Adrenal gland (tissue), 12 donors: Measurements from ENCODE around the gene JARID2. TPM values are rescaled to one million over a fixed set of nuclear protein-coding genes. Genes with fewer than 3 reads are reported as not detected.

Source experiments
- DNase-seq, 7 donors: peaks; one replicate each; pipeline ENCODE4 v3.0.0-alpha.2; 2019 to 2020
- H3K27ac ChIP-seq, 5 donors: fragments of 200-600 bp; sonication (generic) in 4 of 5; 1 replicate in 3 of 5; 2 replicates in 2 of 5; pipeline versions ENCODE4 v1.5.1 to v1.8.0; 2016 to 2020; ENCODE audit warnings: mild to moderate bottlenecking in 1 of 5
- H3K27me3 ChIP-seq: fragments of 200-600 bp; 2 replicates; pipeline ENCODE4 v1.8.0; 2021
- H3K36me3 ChIP-seq, 2 donors: fragments of 200-600 bp; replicated peaks in 1 of 2; 1 replicate in 1 of 2; 2 replicates in 1 of 2; pipeline versions ENCODE4 v1.5.1 to v1.8.0; 2018 to 2022
- H3K4me1 ChIP-seq, 2 donors: fragments of 200-600 bp; replicated peaks in 1 of 2; 1 replicate in 1 of 2; 2 replicates in 1 of 2; pipeline versions ENCODE4 v1.5.1 to v1.8.0; 2018 to 2021
- H3K4me3 ChIP-seq, 4 donors: fragments of 200-600 bp; sonication (generic) in 3 of 4; one replicate each; pipeline ENCODE4 v1.5.1; 2016 to 2018
- H3K9me3 ChIP-seq, 3 donors: fragments of 200-600 bp; sonication (generic) in 1 of 3; replicated peaks in 1 of 3; 1 replicate in 2 of 3; 2 replicates in 1 of 3; pipeline versions ENCODE4 v1.5.1 to v1.8.0; 2016 to 2021
- CTCF ChIP-seq, 6 experiments: fragments of 450-650 bp in 4 of 6; fragments of 200-600 bp in 2 of 6; sonication (generic) in 1 of 6; IDR thresholded peaks; 1 replicate in 5 of 6; 2 replicates in 1 of 6; pipeline versions ENCODE4 v1.5.1 to v1.8.0; 2016 to 2021; ENCODE audit warnings: antibody characterized with exemption in 6 of 6, mild to moderate bottlenecking in 2 of 6, moderate library complexity in 1 of 6
- POLR2A ChIP-seq, 2 donors: fragments of 450-650 bp; IDR thresholded peaks; one replicate each; pipeline ENCODE4 v1.6.1; 2017; ENCODE audit warnings: antibody characterized with exemption in 2 of 2, mild to moderate bottlenecking in 2 of 2, moderate library complexity in 1 of 2
- WGBS, 4 donors: extraction: QIAGEN DNeasy Blood & Tissue Kit in 2 of 4; methylation state at CpG; one replicate each; pipeline versions ENCODE4 v1.1.5 to v1.1.7; 2013 to 2017; 5-methylcytosine and 5-hydroxymethylcytosine counted together
- intact Hi-C, 2 donors: fragments of 100-400 bp; cut with DNase I; formaldehyde crosslinking; loops; one replicate each; pipeline versions ENCODE4 v1.14.1 to v1.15.0; 2022 to 2023
- polyA plus RNA-seq, 3 donors: library from polyadenylated mRNA; stranded (reverse); fragments of 200-250 nt in 2 of 3; fragments of 350-450 nt in 1 of 3; fragmentation: Illumina TruSeq in 1 of 3; extraction: RNeasy Lipid Tissue Mini Kit (QIAGEN cat#74804) in 1 of 3; gene quantifications; one replicate each; pipeline ENCODE4 v1.2.3, GENCODE V29; 2013 to 2014
- total RNA-seq, 9 donors: library from RNA; depleted of rRNA in 4 of 9; stranded (reverse); fragments of >200 nt in 4 of 9; fragments of 120-200 nt in 1 of 9; fragmentation: NEBNext Ultra II Directional in 1 of 9; extraction: Animal tissue kit (Norgen Biotek cat#: 25700) in 1 of 9; gene quantifications; one replicate each; pipeline versions ENCODE4 v1.1.0 to v1.2.4, GENCODE V29; 2013 to 2023
- donor health status: healthy with polysubstance abuse.
- donor health status: Bipolar disorder and iron deficiency.
- donor health status: DM: yes; HTN: yes; CAD: no.
- donor health status: DM: no; HTN: no; CAD: no.
- donor health status: DM: no; HTN: no; CAD: no.
- donor health status: DM: yes; HTN: yes; CAD: no.

The JARID2 gene
- total and polyA plus RNA-seq, 12 donors: 3.0 to 13.6 (median 8.2) TPM

- no peak for TF ChIP-seq CTCF (IDR thresholded peaks at IDR 0.05)
- WGBS, 4 donors: 63 to 75% (median 67%) methylated on average over 5 of the region's 5 CpGs
- peaks cover 0 to 37% of the 10 kb centered on the region in 2 donors for H3K4me1 ChIP-seq
Observed at GRCh38 chr6:15427331-15428070, 181.6 kb downstream of the JARID2 start.

GRCh38 chr6:15429141-15430110 is 183.6 kb downstream of the JARID2 start:
- Histone ChIP-seq H3K27me3 (no peaks in the 10 kb centered on the region), H3K27ac (peak overlapping the region in 1 of 5 donors; percentile 19), H3K36me3 (no peaks in the 10 kb centered on the region), H3K9me3 (no peaks in the 10 kb centered on the region), H3K4me3 (no peak overlapping the region), H3K4me1 (peaks cover 0 to 43% of the 10 kb centered on the region in 2 donors)
- WGBS, 4 donors: 72 to 85% (median 82%) methylated on average over 11 to 12 of the region's 12 CpGs
- TF ChIP-seq CTCF (IDR thresholded peaks at IDR 0.05) (no peak), POLR2A (IDR thresholded peaks at IDR 0.05) (no peak)
- intact Hi-C loops: loop anchor here in 1 of 2 donors (10.0 kb wide), 1 partner anchor 115 kb away; no protein-coding TSS in a partner anchor
- DNase-seq: no peak

More at GRCh38 chr6:15427331-15428070, 181.6 kb downstream of the JARID2 start:
- no peak overlapping the region for H3K27ac ChIP-seq
- no peak overlapping the region for H3K4me3 ChIP-seq
- intact Hi-C loops: no loop called here
- DNase-seq: no peak
- H3K36me3 ChIP-seq: no peaks in the 10 kb centered on the region
- H3K27me3 ChIP-seq: no peaks in the 10 kb centered on the region
- no peaks in the 10 kb centered on the region for H3K9me3 ChIP-seq

- no peak for DNase-seq
- no peak for TF ChIP-seq POLR2A (IDR thresholded peaks at IDR 0.05)
- TF ChIP-seq CTCF (IDR thresholded peaks at IDR 0.05): no peak
- Histone ChIP-seq H3K36me3 (no peaks in the 10 kb centered on the region), H3K27ac (no peak overlapping the region), H3K4me1 (peaks cover 0 to 43% of the 10 kb centered on the region in 2 donors), H3K4me3 (no peak overlapping the region), H3K9me3 (no peaks in the 10 kb centered on the region), H3K27me3 (no peaks in the 10 kb centered on the region)
- 67 to 77% (median 72%) methylated on average over 2 of the region's 2 CpGs for WGBS, 4 donors
- intact Hi-C loops: loop anchor here in 1 of 2 donors (10.0 kb wide), 1 partner anchor 115 kb away; no protein-coding TSS in a partner anchor
Observed at GRCh38 chr6:15430186-15430585, 184.3 kb downstream of the JARID2 start.

- no peak for DNase-seq
- no peak for TF ChIP-seq CTCF (IDR thresholded peaks at IDR 0.05)
- no peak for TF ChIP-seq POLR2A (IDR thresholded peaks at IDR 0.05)
- Histone ChIP-seq H3K27me3 (no peaks in the 10 kb centered on the region), H3K36me3 (no peaks in the 10 kb centered on the region), H3K4me3 (no peak overlapping the region), H3K9me3 (no peaks in the 10 kb centered on the region), H3K27ac (peak overlapping the region in 1 of 5 donors; percentile 17), H3K4me1 (peaks cover 0 to 43% of the 10 kb centered on the region in 2 donors)
- 69 to 77% (median 71%) methylated on average over 6 of the region's 6 CpGs for WGBS, 4 donors
- intact Hi-C loops: loop anchor here in 1 of 2 donors (10.0 kb wide), 1 partner anchor 116 kb away; no protein-coding TSS in a partner anchor
Observed at GRCh38 chr6:15430931-15431405, 185.1 kb downstream of the JARID2 start.
